GM10266 (cell line): Measurements from ENCODE around the gene UNC93B1.

Source experiments
- DNase-seq: peaks from one replicate; pipeline ENCODE4 v3.0.0; 2012; ENCODE audit errors: extremely low spot score
- TF ChIP-seq, protein P1 (sequence below): IDR thresholded peaks from 2 replicates; pipeline ENCODE4 v1.5.1; 2012; ENCODE audit warnings: mild to moderate bottlenecking, low read depth; ENCODE audit not compliant: control insufficient read depth, insufficient read depth; ENCODE audit errors: missing control alignments

UNC93B1 gene

DNA sequence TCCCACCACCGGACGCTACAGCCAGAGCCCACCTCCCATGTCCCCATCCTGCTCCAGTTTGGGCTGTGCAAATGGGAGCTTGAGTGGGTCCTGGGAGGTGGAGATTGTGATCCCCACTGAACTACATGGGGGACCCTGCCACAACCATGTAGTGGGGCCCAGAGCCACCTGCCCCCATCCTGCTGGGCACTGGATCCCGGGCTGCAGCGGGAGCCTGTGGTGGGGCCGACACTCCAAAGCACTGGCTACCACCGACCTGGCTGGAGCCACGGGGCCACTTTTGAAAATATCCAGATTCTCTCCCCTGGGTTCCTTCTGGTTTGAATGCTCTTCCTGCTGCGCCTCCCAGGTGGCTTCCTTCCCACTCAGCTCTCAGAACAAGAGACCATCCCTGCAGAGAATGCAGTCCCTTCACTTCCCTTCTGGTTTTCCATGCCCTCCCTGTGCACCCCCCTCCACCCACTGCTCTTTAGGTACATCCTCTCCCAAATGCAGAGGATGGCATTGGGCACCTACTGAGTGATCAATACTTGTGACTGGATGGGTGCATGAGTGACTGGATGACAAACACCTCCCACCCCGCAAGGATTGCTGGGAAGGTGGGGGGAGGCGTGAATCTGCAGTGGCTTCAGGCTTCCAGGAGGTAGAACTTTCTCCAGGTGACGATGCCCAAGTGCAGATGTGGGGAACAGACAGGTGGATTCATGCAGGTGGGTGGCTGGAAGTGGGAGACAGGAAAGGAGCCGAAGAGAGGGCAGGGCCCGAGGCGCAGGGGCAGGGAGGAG is 846 bp upstream of the UNC93B1 start:
- TF ChIP-seq, protein P1, sequence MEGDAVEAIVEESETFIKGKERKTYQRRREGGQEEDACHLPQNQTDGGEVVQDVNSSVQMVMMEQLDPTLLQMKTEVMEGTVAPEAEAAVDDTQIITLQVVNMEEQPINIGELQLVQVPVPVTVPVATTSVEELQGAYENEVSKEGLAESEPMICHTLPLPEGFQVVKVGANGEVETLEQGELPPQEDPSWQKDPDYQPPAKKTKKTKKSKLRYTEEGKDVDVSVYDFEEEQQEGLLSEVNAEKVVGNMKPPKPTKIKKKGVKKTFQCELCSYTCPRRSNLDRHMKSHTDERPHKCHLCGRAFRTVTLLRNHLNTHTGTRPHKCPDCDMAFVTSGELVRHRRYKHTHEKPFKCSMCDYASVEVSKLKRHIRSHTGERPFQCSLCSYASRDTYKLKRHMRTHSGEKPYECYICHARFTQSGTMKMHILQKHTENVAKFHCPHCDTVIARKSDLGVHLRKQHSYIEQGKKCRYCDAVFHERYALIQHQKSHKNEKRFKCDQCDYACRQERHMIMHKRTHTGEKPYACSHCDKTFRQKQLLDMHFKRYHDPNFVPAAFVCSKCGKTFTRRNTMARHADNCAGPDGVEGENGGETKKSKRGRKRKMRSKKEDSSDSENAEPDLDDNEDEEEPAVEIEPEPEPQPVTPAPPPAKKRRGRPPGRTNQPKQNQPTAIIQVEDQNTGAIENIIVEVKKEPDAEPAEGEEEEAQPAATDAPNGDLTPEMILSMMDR = no peak
- no peak for DNase-seq

DNA sequence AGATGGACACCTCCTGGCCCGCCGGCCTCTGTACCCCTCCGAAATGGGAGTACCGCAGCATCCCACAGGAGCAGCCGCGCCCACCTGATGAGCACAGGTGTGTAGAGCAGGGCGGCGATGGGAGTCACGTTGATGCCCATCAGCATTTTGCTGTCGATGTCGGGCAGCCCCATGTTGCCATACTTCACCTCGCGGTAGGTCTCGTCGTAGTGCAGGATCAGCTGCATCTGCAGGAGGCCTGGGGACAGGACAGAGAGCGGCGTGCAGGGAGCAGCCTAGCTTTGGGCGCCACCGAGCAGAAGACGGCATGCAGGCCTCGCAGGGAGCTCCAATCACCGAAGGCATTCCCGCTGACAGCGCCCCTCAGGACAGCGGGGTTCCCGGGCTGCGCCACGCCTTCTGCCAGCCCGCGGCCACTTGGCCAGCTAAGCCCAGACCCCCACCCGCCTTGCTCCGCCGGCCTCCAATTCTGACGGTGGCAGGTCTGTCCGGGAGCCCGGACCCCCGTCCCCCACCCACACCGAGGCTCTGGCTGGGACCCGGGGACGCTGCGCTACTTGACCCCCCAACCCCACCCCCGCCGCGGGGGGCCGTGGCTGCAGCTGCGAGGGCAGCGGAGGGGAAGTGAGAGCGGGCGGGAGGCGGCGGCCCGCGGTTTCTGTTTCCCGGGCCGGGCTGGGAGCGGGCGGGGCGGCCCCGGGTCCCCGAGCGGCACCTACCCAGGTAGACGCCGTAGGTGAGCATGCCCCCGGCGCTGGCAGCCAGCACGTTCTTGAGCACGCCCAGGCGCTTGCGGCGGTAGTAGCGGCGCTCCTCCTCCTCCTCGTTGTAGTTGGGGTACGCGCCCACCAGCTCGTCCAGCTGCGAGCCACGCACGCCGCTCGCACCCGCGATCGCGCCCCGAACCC is 705 bp downstream of the UNC93B1 start:
- DNase-seq = peak; percentile 70
- TF ChIP-seq, protein P1 = no peak

DNA sequence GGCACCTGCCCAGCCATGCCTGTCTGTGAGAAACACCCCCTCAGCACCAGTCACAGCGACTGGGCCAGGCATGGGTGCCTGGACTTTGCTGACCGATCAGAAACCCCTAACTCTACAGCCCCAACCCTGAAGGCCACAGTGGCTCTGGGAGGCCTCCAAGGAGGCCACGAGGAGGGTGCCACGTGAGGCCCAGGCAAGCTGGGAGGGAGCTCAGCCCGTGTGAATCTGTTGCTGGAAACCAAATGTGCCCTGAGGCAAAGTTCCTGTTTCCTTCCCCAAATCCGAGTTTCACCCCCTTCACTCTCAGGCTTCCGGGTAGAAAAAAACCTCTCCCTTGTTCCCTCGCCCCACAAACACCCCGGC is 1.3 kb downstream of the UNC93B1 start:
- peak; percentile 63 for DNase-seq
- TF ChIP-seq, protein P1 = no peak

DNA sequence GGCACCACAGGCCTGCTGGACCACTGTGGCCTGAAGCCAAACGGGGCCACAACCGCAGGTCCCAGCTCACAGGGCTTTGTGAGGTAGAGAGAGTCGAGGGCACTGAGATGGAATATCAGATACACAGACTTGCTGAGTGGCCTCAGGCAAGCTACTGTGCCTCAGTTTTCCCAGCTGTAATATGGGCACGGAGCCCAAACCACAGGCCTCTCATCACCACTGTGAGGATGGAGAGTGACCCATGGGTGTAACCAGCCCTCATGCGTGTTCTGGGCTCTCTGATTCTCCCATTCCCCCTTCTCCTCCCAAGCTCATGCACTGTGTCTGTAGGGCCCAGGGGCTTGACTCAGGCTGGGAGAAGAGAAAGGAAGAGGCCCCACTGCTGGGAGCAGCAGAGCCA is 4.2 kb downstream of the UNC93B1 start:
- TF ChIP-seq, protein P1 = no peak
- no peak for DNase-seq

DNA sequence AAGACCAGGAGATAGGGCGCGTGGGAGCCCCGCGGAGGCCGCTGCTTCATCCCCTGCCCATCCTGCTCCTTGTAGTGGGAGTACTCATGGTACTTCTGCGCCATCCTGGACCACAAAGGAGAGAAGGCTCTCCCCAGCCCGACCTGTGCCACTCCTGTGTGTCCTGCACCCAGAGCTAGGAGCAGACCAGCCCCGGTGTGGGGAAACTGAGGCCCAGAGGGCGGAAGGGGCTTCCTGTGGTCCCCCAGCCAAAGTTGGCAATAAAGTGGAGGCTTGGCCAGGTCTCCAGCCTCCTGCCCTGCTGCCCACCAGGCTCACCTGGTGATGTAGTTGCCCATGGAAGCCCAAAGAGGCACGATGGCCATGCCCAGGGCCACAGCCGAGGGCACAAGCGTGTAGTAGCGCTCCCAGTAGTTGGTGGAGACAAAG is 4.7 kb downstream of the UNC93B1 start:
- TF ChIP-seq, protein P1 = no peak
- DNase-seq = no peak

DNA sequence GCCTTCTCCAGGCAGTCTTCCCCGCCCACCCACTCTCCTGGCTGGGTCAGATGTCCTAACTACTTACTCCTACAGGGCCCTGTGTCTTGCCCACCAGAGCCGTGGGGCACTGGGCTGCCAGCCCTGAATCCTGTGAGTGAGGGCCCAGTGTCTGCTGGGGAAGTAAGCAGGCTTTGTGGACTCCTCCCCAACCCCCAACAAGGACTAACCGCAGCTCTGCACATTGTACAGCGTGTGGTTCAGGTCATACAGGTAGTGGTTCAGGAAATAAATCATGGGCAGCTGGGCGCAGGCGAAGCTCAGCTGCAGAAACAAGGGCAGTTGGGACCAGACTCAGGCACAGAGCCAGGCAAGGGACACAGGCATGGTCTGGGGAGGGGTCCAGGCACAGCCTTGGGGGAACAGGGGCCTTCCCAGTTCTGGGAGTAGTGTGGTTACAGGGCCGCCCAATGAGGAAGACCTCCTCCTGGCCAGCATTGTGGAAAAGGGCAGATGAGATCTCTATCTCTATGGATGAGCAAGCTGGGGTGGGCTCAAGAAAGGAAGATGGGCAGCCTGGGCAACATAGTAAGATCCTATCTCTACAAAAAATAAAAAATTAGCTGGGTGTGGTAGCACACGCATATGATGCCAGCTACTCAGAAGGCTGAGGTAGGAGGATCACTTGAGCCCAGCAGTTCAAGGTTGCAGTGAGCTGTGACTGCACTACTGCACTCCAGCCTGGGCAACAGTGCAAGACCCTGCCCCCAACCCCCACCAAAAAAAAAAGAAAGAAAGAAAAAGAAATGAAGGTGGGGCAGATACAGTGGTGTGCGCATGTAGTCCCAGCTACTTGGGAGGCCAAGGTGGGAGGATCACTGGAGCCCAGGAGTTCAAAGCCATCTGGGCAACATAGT is 5.5 kb downstream of the UNC93B1 start:
- TF ChIP-seq, protein P1 = no peak
- DNase-seq = no peak
